GM23338 (cell line): ENCODE data around the gene FBXO38.

Experiments
- CTCF ChIP-seq, 2 experiments: fragments of 200-600 bp in 1 of 2; sonication (generic) in 1 of 2; conservative IDR thresholded peaks; 2 replicates each; pipeline versions ENCODE4 v1.5.1 to v1.6.1; 2016 to 2017; ENCODE audit warnings: antibody characterized with exemption in 2 of 2, low read depth in 2 of 2, mild to moderate bottlenecking in 2 of 2, moderate library complexity in 1 of 2
- EZH2 ChIP-seq: fragments of 200-600 bp; sonication (generic); IDR thresholded peaks from one replicate; pipeline ENCODE4 v1.8.0; 2017; ENCODE audit warnings: antibody characterized with exemption, mild to moderate bottlenecking, low read depth; ENCODE audit not compliant: unreplicated experiment
- EZH2phosphoT487 ChIP-seq: fragments of 200-600 bp; sonication (generic); IDR thresholded peaks from one replicate; pipeline ENCODE4 v1.8.1; 2018; ENCODE audit warnings: antibody characterized with exemption; ENCODE audit not compliant: unreplicated experiment
- POLR2AphosphoS5 ChIP-seq: IDR thresholded peaks from 2 replicates; pipeline ENCODE4 v1.6.1; 2016; ENCODE audit warnings: antibody characterized with exemption, low read depth
- REST ChIP-seq: IDR thresholded peaks from one replicate; pipeline ENCODE4 v1.6.1; 2018; ENCODE audit warnings: antibody characterized with exemption; ENCODE audit not compliant: unreplicated experiment
- STAT1 ChIP-seq: IDR thresholded peaks from one replicate; pipeline ENCODE4 v1.6.1; 2016; ENCODE audit warnings: antibody characterized with exemption; ENCODE audit not compliant: unreplicated experiment
- ZNF331 ChIP-seq: fragments of 250-450 bp; sonication (Bioruptor Pico); IDR thresholded peaks from 2 replicates; pipeline ENCODE4 v1.5.0; 2020; ENCODE audit warnings: low read depth, mild to moderate bottlenecking, moderate library complexity

GRCh38 chr5:148421661-148422060, 37.9 kb downstream of the FBXO38 start:
- no peak for TF ChIP-seq CTCF (conservative IDR thresholded peaks at IDR 0.05; ENCODE audit: low read depth in 2 of 2)
- no peak for TF ChIP-seq EZH2phosphoT487
- TF ChIP-seq ZNF331 (CRISPR knock-in tag) = no peak
- TF ChIP-seq POLR2AphosphoS5 = no peak
- TF ChIP-seq REST = no peak
- no peak for TF ChIP-seq EZH2
- no peak for TF ChIP-seq STAT1
